ENCODE data around the gene STIM1. TPM values are rescaled to one million over a fixed set of nuclear protein-coding genes. Genes with fewer than 3 reads are reported as not detected.
A peak's percentile ranks its signal among the peaks of the same experiment; 100 is the strongest.

STIM1 gene
- total and polyA plus RNA-seq, 2 experiments from 2014 or later: 16.1 to 60.0 TPM

DNA sequence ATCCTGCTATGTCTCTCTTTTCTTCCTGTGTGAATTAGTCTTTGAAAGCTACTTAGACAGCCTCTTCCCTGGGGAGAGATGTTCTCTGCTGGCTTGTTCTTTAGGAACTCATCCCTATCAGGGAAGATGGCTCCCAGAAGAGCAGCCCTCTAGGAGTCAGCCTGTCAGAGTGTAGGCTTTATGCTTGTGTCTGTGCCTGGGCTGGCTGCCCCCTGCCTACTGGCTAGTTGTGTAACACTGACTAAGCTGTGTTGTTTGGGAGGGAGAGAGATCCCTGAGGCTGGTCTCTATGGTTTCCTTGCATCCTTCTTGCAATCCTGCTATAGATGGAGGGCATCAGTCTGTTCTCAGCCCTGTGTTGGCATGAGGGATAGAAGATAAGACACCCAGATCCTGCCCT is 112.2 kb downstream of the STIM1 start:
- H3K4me3 ChIP-seq: no peak overlapping the region
- no peaks in the 10 kb centered on the region for H3K9me3 ChIP-seq (ENCODE audit: low read depth)

DNA sequence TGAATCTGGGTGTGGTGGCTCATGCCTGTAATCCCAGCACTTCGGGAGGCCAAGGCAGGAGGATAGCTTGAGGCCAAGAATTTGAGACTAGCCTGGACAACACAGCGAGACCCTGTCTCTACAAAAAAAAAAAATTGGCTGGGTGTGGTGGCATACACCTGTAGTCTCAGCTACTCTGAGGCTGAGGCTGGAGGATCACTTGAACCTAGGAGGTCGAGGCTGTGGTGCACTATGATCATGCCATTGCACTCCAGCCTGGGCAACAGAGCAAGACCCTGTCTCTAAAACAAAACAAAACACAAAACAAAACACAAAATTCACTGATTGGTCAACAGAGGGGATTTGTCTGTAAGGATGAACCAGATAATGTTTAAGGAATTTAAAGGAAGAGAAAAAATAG is 113.7 kb downstream of the STIM1 start:
- H3K27ac ChIP-seq: no peak overlapping the region
- H3K4me1 ChIP-seq (ENCODE audit: low read depth): no peaks in the 10 kb centered on the region
- H3K9me3 ChIP-seq (ENCODE audit: low read depth): no peaks in the 10 kb centered on the region
- H3K4me3 ChIP-seq: no peak overlapping the region
- no peak for DNase-seq (ENCODE audit: low read depth in 1 of 2, low spot score in 1 of 2)
- H3K27me3 ChIP-seq: no peaks in the 10 kb centered on the region
- TF ChIP-seq, protein P1, sequence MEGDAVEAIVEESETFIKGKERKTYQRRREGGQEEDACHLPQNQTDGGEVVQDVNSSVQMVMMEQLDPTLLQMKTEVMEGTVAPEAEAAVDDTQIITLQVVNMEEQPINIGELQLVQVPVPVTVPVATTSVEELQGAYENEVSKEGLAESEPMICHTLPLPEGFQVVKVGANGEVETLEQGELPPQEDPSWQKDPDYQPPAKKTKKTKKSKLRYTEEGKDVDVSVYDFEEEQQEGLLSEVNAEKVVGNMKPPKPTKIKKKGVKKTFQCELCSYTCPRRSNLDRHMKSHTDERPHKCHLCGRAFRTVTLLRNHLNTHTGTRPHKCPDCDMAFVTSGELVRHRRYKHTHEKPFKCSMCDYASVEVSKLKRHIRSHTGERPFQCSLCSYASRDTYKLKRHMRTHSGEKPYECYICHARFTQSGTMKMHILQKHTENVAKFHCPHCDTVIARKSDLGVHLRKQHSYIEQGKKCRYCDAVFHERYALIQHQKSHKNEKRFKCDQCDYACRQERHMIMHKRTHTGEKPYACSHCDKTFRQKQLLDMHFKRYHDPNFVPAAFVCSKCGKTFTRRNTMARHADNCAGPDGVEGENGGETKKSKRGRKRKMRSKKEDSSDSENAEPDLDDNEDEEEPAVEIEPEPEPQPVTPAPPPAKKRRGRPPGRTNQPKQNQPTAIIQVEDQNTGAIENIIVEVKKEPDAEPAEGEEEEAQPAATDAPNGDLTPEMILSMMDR (IDR thresholded peaks at IDR 0.05; ENCODE audit: low read depth, low read length): no peak
- H3K36me3 ChIP-seq: no peaks in the 10 kb centered on the region

More for the DNA sequence above, 112.2 kb downstream of the STIM1 start:
- no peak for DNase-seq (ENCODE audit: low read depth in 1 of 2, low spot score in 1 of 2)
- no peaks in the 10 kb centered on the region for H3K27me3 ChIP-seq
- H3K4me1 ChIP-seq (ENCODE audit: low read depth): no peaks in the 10 kb centered on the region
- no peak overlapping the region for H3K27ac ChIP-seq
- TF ChIP-seq, protein P1 (IDR thresholded peaks at IDR 0.05; ENCODE audit: low read depth, low read length): no peak
- no peaks in the 10 kb centered on the region for H3K36me3 ChIP-seq

DNA sequence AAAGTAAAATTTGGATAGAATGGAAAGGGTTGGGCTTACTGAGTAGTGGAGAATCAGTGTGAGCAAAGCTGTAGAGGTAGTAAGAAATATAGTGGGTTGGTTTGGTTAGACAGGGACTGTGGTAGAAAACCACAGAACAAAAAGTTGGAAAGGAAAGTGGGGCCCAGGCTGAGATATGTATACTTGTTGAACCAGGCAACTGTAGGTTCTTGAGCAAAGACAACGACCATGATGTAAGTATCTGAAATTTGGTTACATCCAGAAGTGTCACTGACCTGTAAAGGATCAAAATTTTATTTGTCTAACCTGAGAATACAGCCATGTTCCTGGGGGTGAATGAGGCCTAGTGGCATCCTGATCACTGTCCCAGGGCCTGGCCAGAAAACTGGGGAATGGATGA is 114.1 kb downstream of the STIM1 start:
- no peaks in the 10 kb centered on the region for H3K36me3 ChIP-seq
- no peaks in the 10 kb centered on the region for H3K27me3 ChIP-seq
- H3K9me3 ChIP-seq (ENCODE audit: low read depth): no peaks in the 10 kb centered on the region
- H3K27ac ChIP-seq: no peak overlapping the region
- H3K4me3 ChIP-seq: no peak overlapping the region
- DNase-seq (ENCODE audit: low read depth in 1 of 2, low spot score in 1 of 2): no peak
- H3K4me1 ChIP-seq (ENCODE audit: low read depth): no peaks in the 10 kb centered on the region
- TF ChIP-seq, protein P1 (IDR thresholded peaks at IDR 0.05; ENCODE audit: low read depth, low read length): no peak

DNA sequence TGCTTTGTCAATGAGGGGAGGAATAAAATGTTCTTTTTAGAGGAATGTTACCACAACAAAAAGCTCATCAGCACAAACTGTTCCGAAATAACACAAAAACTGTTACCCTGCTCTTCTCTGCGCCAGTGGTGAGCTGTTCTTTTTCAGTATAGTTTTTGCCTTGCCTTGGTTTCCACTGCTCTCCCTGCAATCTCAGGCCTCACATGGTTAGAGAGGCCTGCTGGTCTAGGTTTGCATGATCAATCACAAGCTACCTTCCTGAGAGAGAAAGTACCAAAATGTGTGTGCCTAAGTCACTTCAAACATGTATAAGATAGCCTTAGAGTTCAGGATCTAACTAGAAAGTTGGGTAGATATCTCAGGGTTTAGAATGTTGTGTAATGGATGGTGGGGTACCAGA is 114.6 kb downstream of the STIM1 start:
- Histone ChIP-seq H3K9me3 (ENCODE audit: low read depth) (no peaks in the 10 kb centered on the region), H3K36me3 (no peaks in the 10 kb centered on the region), H3K4me1 (ENCODE audit: low read depth) (no peaks in the 10 kb centered on the region), H3K27ac (no peak overlapping the region), H3K4me3 (no peak overlapping the region), H3K27me3 (no peaks in the 10 kb centered on the region)
- DNase-seq (ENCODE audit: low read depth in 1 of 2, low spot score in 1 of 2): no peak
- TF ChIP-seq, protein P1 (IDR thresholded peaks at IDR 0.05; ENCODE audit: low read depth, low read length): no peak

DNA sequence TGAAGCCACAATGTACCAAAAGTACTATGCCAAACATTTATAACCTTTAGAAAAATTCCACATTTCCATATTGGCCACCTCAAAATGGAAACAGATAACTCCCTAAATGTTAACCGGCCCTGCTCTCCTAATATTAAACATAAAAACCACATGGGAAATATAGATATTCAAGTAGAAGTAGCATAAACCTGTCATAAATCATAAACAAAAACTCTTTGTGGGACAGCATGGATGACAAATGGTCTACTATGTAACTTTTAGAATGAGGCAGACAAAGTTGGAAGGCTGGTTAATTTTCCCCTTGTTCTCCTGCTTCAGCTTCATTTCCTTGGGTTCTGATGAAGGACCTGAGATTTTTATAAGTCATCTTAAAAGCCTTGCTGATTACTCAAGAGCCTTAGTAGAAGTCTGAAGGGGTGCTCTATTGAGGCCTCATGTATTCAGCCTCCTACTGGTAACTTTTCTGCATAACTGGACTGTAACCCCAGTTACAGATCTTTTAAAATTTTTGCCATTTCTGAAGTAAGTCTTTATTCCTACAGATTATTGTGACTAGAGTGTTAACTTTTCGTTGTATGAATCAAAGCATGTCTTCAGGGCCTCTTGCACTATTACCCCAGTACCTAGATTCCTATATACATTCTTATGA is 116.4 kb downstream of the STIM1 start:
- peak in 1 of 2 donors; percentile 41 for DNase-seq (ENCODE audit: low read depth in 1 of 2, low spot score in 1 of 2)
- Histone ChIP-seq H3K4me1 (ENCODE audit: low read depth) (no peaks in the 10 kb centered on the region), H3K27me3 (no peaks in the 10 kb centered on the region), H3K27ac (no peak overlapping the region), H3K36me3 (no peaks in the 10 kb centered on the region), H3K4me3 (no peak overlapping the region), H3K9me3 (ENCODE audit: low read depth) (no peaks in the 10 kb centered on the region)
- TF ChIP-seq, protein P1 (IDR thresholded peaks at IDR 0.05; ENCODE audit: low read depth, low read length): no peak

All from cardiac muscle cell (in vitro differentiated cells and primary cell).